GM23338 (cell line): Measurements from ENCODE around the gene AP1AR. TPM values are rescaled to one million over a fixed set of nuclear protein-coding genes. Genes with fewer than 3 reads are reported as not detected.

Experiments used
- ATAC-seq: fragments of 200-7000 bp; cut with Tn5 transposase; 3 replicates; pipeline ENCODE4 v1.9.1; 2020
- DNase-seq: peaks from one replicate; pipeline ENCODE4 v3.0.0-alpha.2; 2015; ENCODE audit warnings: low spot score
- H2AFZ ChIP-seq: fragments of 200-600 bp; sonication (generic); 2 replicates; pipeline ENCODE4 v1.8.0; 2016; ENCODE audit warnings: antibody characterized with exemption, mild to moderate bottlenecking, moderate library complexity
- H3F3A ChIP-seq: fragments of 200-600 bp; sonication (generic); replicated peaks from 2 replicates; pipeline ENCODE4 v1.8.0; 2017; ENCODE audit warnings: antibody characterized with exemption, mixed run types, low read depth
- H3K27ac ChIP-seq: fragments of 200-600 bp; sonication (generic); 2 replicates; pipeline ENCODE4 v1.6.1; 2016; ENCODE audit warnings: low read depth
- H3K27me3 ChIP-seq: fragments of 200-600 bp; sonication (generic); 2 replicates; pipeline ENCODE4 v1.8.0; 2016; ENCODE audit warnings: mild to moderate bottlenecking, mixed run types, moderate library complexity; ENCODE audit not compliant: insufficient read depth
- H3K36me3 ChIP-seq: fragments of 200-600 bp; sonication (generic); 2 replicates; pipeline ENCODE4 v1.8.0; 2016; ENCODE audit warnings: mild to moderate bottlenecking; ENCODE audit not compliant: insufficient read depth
- H3K4me1 ChIP-seq: fragments of 200-600 bp; sonication (generic); 2 replicates; pipeline ENCODE4 v1.8.0; 2016; ENCODE audit warnings: mild to moderate bottlenecking, moderate library complexity; ENCODE audit not compliant: insufficient read depth
- H3K4me2 ChIP-seq: fragments of 200-600 bp; sonication (generic); 2 replicates; pipeline ENCODE4 v1.7.1; 2017; ENCODE audit warnings: mixed run types
- H3K4me3 ChIP-seq: fragments of 200-600 bp; sonication (generic); 2 replicates; pipeline ENCODE4 v1.6.1; 2016; ENCODE audit warnings: mixed run types
- H3K79me2 ChIP-seq: fragments of 200-600 bp; sonication (generic); replicated peaks from 2 replicates; pipeline ENCODE4 v1.8.0; 2017; ENCODE audit warnings: mild to moderate bottlenecking; ENCODE audit not compliant: insufficient read depth
- H3K9me2 ChIP-seq: fragments of 200-600 bp; sonication (generic); 2 replicates; pipeline ENCODE4 v1.8.0; 2017; ENCODE audit not compliant: insufficient read depth
- H4K20me1 ChIP-seq: fragments of 200-600 bp; sonication (generic); replicated peaks from 2 replicates; pipeline ENCODE4 v1.8.0; 2017; ENCODE audit warnings: mild to moderate bottlenecking; ENCODE audit not compliant: insufficient read depth
- H3K27ac Mint-ChIP-seq: 2 replicates; pipeline ENCODE4 v1.8.0; 2020; ENCODE audit warnings: inconsistent platforms, mild to moderate bottlenecking, moderate library complexity, mixed read lengths
- H3K27me3 Mint-ChIP-seq: 3 replicates; pipeline ENCODE4 v1.8.0; 2022; ENCODE audit warnings: low read depth, mild to moderate bottlenecking, moderate library complexity, mixed read lengths, inconsistent platforms; ENCODE audit not compliant: insufficient read depth, poor library complexity
- H3K36me3 Mint-ChIP-seq: 3 replicates; pipeline ENCODE4 v1.8.0; 2021; ENCODE audit warnings: low read depth, mild to moderate bottlenecking, inconsistent platforms, moderate library complexity, mixed read lengths
- H3K4me1 Mint-ChIP-seq: 3 replicates; pipeline ENCODE4 v1.8.0; 2020; ENCODE audit warnings: mild to moderate bottlenecking, inconsistent platforms, mixed read lengths
- H3K4me3 Mint-ChIP-seq: 3 replicates; pipeline ENCODE4 v1.8.0; 2021; ENCODE audit warnings: moderate library complexity, mild to moderate bottlenecking, inconsistent platforms, mixed read lengths
- H3K9me3 Mint-ChIP-seq: 3 replicates; pipeline ENCODE4 v1.8.0; 2020; ENCODE audit warnings: moderate library complexity, mild to moderate bottlenecking, inconsistent platforms, mixed read lengths
- CREB1 ChIP-seq: fragments of 250-450 bp; sonication (Bioruptor Pico); IDR thresholded peaks from 2 replicates; pipeline ENCODE4 v1.5.0; 2020; ENCODE audit warnings: low read depth, mild to moderate bottlenecking, moderate library complexity
- EZH2 ChIP-seq: fragments of 200-600 bp; sonication (generic); IDR thresholded peaks from one replicate; pipeline ENCODE4 v1.8.0; 2017; ENCODE audit warnings: antibody characterized with exemption, mild to moderate bottlenecking, low read depth; ENCODE audit not compliant: unreplicated experiment
- EZH2phosphoT487 ChIP-seq: fragments of 200-600 bp; sonication (generic); IDR thresholded peaks from one replicate; pipeline ENCODE4 v1.8.1; 2018; ENCODE audit warnings: antibody characterized with exemption; ENCODE audit not compliant: unreplicated experiment
- JUNB ChIP-seq: IDR thresholded peaks from one replicate; pipeline ENCODE4 v1.6.1; 2016; ENCODE audit warnings: antibody characterized with exemption; ENCODE audit not compliant: unreplicated experiment
- NANOG ChIP-seq: IDR thresholded peaks from 2 replicates; pipeline ENCODE4 v1.6.1; 2016; ENCODE audit warnings: antibody characterized with exemption, borderline replicate concordance
- POLR2AphosphoS5 ChIP-seq: IDR thresholded peaks from 2 replicates; pipeline ENCODE4 v1.6.1; 2016; ENCODE audit warnings: antibody characterized with exemption, low read depth
- STAT1 ChIP-seq: IDR thresholded peaks from one replicate; pipeline ENCODE4 v1.6.1; 2016; ENCODE audit warnings: antibody characterized with exemption; ENCODE audit not compliant: unreplicated experiment
- ZNF114 ChIP-seq: fragments of 250-450 bp; sonication (Bioruptor Pico); IDR thresholded peaks from 2 replicates; pipeline ENCODE4 v1.5.0; 2020; ENCODE audit warnings: mild to moderate bottlenecking, moderate library complexity
- ZNF331 ChIP-seq: fragments of 250-450 bp; sonication (Bioruptor Pico); IDR thresholded peaks from 2 replicates; pipeline ENCODE4 v1.5.0; 2020; ENCODE audit warnings: low read depth, mild to moderate bottlenecking, moderate library complexity
- polyA plus RNA-seq: library from polyadenylated mRNA; unstranded; fragments of >200 nt; fragmentation: Nextera tagmentation; extraction: Ambion mirVana; gene quantifications from 2 replicates; pipeline ENCODE4 v1.2.1, GENCODE V29; 2016
- total RNA-seq: library from RNA; depleted of rRNA; stranded (reverse); fragments of >200 nt; shearing (Covaris generic); gene quantifications from 2 replicates; pipeline ENCODE4 v1.2.3, GENCODE V29; 2014
- TF ChIP-seq, protein P1 (sequence below): IDR thresholded peaks from 2 replicates; pipeline ENCODE4 v1.6.1; 2016; ENCODE audit warnings: antibody characterized with exemption
- TF ChIP-seq, protein P2 (sequence below), 2 experiments: fragments of 200-600 bp in 1 of 2; sonication (generic) in 1 of 2; conservative IDR thresholded peaks; 2 replicates each; pipeline versions ENCODE4 v1.5.1 to v1.6.1; 2016 to 2017; ENCODE audit warnings: antibody characterized with exemption in 2 of 2, low read depth in 2 of 2, mild to moderate bottlenecking in 2 of 2, moderate library complexity in 1 of 2
- TF ChIP-seq, protein P3 (sequence below): fragments of 250-450 bp; sonication (Bioruptor Pico); IDR thresholded peaks from 2 replicates; pipeline ENCODE4 v1.5.0; 2020; ENCODE audit warnings: mild to moderate bottlenecking, moderate library complexity

The AP1AR gene
- total and polyA plus RNA-seq, 2 experiments from 2014 or later, result 17.5 to 28.0 TPM

- no peaks in the 10 kb centered on the region for H4K20me1 ChIP-seq
- ATAC-seq (no peak), DNase-seq (no peak)
- H3K79me2 ChIP-seq, result no peaks in the 10 kb centered on the region
- H3K9me3 Mint-ChIP-seq, result peaks cover 29% of the 10 kb centered on the region
- H3K27ac Mint-ChIP-seq, result no peak overlapping the region
- no peak overlapping the region for H3K27ac ChIP-seq
- H3K36me3 ChIP-seq, result no peaks in the 10 kb centered on the region
- H3K27me3 ChIP-seq, result peaks cover 38% of the 10 kb centered on the region
- peak overlapping the region; percentile 95; the same call in 1 of the 2 replicates for H3K4me2 ChIP-seq
- no peak for TF ChIP-seq POLR2AphosphoS5
- no peak for TF ChIP-seq JUNB
- no peak for TF ChIP-seq CREB1
- no peak for TF ChIP-seq EZH2phosphoT487
- TF ChIP-seq EZH2, result no peak
- peaks cover 29% of the 10 kb centered on the region for H3K27me3 Mint-ChIP-seq
- no peak overlapping the region for H3K4me3 ChIP-seq
- peaks cover 11% of the 10 kb centered on the region; the same call in 2 of the 3 replicates for H3K36me3 Mint-ChIP-seq
- peak overlapping the region; percentile 78; the same call in 2 of the 3 replicates for H3K4me3 Mint-ChIP-seq
- H3K9me2 ChIP-seq, result peaks cover 3% of the 10 kb centered on the region; the same call in 1 of the 2 replicates
- H3K4me1 ChIP-seq, result peaks cover 5% of the 10 kb centered on the region; the same call in 1 of the 2 replicates
- no peak overlapping the region for H2AFZ ChIP-seq
- peaks cover 23% of the 10 kb centered on the region for H3K4me1 Mint-ChIP-seq
- H3F3A ChIP-seq, result no peaks in the 10 kb centered on the region
Observed at GRCh38 chr4:112284166-112284565, 52.6 kb downstream of the AP1AR start.

- DNase-seq, result no peak
- H3K9me3 Mint-ChIP-seq, result peaks cover 29% of the 10 kb centered on the region
- peak overlapping the region; percentile 78 for H3K4me3 Mint-ChIP-seq
- H3K27ac Mint-ChIP-seq, result no peak overlapping the region
- H3K4me3 ChIP-seq, result peak overlapping the region; percentile 90
- no peaks in the 10 kb centered on the region for H3F3A ChIP-seq
- peaks cover 5% of the 10 kb centered on the region; the same call in 1 of the 2 replicates for H3K4me1 ChIP-seq
- peaks cover 29% of the 10 kb centered on the region for H3K27me3 Mint-ChIP-seq
- peak; percentile 14; the same call in 1 of the 3 replicates for ATAC-seq
- H3K4me1 Mint-ChIP-seq, result peaks cover 28% of the 10 kb centered on the region
- no peaks in the 10 kb centered on the region for H4K20me1 ChIP-seq
- H3K4me2 ChIP-seq, result peak overlapping the region; percentile 95
- no peaks in the 10 kb centered on the region for H3K79me2 ChIP-seq
- no peak overlapping the region for H3K27ac ChIP-seq
- peaks cover 3% of the 10 kb centered on the region; the same call in 1 of the 2 replicates for H3K9me2 ChIP-seq
- peak overlapping the region; percentile 100 for H2AFZ ChIP-seq
- peaks cover 11% of the 10 kb centered on the region; the same call in 2 of the 3 replicates for H3K36me3 Mint-ChIP-seq
- no peaks in the 10 kb centered on the region for H3K36me3 ChIP-seq
- H3K27me3 ChIP-seq, result peaks cover 38% of the 10 kb centered on the region
- TF ChIP-seq, protein P1, sequence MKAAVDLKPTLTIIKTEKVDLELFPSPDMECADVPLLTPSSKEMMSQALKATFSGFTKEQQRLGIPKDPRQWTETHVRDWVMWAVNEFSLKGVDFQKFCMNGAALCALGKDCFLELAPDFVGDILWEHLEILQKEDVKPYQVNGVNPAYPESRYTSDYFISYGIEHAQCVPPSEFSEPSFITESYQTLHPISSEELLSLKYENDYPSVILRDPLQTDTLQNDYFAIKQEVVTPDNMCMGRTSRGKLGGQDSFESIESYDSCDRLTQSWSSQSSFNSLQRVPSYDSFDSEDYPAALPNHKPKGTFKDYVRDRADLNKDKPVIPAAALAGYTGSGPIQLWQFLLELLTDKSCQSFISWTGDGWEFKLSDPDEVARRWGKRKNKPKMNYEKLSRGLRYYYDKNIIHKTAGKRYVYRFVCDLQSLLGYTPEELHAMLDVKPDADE, result no peak
- TF ChIP-seq ZNF331 (CRISPR knock-in tag) (no peak), ZNF114 (CRISPR knock-in tag) (no peak), EZH2phosphoT487 (no peak), POLR2AphosphoS5 (no peak), STAT1 (no peak), NANOG (no peak), JUNB (no peak), CREB1 (no peak), EZH2 (no peak)
- TF ChIP-seq, protein P2, sequence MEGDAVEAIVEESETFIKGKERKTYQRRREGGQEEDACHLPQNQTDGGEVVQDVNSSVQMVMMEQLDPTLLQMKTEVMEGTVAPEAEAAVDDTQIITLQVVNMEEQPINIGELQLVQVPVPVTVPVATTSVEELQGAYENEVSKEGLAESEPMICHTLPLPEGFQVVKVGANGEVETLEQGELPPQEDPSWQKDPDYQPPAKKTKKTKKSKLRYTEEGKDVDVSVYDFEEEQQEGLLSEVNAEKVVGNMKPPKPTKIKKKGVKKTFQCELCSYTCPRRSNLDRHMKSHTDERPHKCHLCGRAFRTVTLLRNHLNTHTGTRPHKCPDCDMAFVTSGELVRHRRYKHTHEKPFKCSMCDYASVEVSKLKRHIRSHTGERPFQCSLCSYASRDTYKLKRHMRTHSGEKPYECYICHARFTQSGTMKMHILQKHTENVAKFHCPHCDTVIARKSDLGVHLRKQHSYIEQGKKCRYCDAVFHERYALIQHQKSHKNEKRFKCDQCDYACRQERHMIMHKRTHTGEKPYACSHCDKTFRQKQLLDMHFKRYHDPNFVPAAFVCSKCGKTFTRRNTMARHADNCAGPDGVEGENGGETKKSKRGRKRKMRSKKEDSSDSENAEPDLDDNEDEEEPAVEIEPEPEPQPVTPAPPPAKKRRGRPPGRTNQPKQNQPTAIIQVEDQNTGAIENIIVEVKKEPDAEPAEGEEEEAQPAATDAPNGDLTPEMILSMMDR (conservative IDR thresholded peaks at IDR 0.05; ENCODE audit: low read depth in 2 of 2), result no peak
- TF ChIP-seq, protein P3, sequence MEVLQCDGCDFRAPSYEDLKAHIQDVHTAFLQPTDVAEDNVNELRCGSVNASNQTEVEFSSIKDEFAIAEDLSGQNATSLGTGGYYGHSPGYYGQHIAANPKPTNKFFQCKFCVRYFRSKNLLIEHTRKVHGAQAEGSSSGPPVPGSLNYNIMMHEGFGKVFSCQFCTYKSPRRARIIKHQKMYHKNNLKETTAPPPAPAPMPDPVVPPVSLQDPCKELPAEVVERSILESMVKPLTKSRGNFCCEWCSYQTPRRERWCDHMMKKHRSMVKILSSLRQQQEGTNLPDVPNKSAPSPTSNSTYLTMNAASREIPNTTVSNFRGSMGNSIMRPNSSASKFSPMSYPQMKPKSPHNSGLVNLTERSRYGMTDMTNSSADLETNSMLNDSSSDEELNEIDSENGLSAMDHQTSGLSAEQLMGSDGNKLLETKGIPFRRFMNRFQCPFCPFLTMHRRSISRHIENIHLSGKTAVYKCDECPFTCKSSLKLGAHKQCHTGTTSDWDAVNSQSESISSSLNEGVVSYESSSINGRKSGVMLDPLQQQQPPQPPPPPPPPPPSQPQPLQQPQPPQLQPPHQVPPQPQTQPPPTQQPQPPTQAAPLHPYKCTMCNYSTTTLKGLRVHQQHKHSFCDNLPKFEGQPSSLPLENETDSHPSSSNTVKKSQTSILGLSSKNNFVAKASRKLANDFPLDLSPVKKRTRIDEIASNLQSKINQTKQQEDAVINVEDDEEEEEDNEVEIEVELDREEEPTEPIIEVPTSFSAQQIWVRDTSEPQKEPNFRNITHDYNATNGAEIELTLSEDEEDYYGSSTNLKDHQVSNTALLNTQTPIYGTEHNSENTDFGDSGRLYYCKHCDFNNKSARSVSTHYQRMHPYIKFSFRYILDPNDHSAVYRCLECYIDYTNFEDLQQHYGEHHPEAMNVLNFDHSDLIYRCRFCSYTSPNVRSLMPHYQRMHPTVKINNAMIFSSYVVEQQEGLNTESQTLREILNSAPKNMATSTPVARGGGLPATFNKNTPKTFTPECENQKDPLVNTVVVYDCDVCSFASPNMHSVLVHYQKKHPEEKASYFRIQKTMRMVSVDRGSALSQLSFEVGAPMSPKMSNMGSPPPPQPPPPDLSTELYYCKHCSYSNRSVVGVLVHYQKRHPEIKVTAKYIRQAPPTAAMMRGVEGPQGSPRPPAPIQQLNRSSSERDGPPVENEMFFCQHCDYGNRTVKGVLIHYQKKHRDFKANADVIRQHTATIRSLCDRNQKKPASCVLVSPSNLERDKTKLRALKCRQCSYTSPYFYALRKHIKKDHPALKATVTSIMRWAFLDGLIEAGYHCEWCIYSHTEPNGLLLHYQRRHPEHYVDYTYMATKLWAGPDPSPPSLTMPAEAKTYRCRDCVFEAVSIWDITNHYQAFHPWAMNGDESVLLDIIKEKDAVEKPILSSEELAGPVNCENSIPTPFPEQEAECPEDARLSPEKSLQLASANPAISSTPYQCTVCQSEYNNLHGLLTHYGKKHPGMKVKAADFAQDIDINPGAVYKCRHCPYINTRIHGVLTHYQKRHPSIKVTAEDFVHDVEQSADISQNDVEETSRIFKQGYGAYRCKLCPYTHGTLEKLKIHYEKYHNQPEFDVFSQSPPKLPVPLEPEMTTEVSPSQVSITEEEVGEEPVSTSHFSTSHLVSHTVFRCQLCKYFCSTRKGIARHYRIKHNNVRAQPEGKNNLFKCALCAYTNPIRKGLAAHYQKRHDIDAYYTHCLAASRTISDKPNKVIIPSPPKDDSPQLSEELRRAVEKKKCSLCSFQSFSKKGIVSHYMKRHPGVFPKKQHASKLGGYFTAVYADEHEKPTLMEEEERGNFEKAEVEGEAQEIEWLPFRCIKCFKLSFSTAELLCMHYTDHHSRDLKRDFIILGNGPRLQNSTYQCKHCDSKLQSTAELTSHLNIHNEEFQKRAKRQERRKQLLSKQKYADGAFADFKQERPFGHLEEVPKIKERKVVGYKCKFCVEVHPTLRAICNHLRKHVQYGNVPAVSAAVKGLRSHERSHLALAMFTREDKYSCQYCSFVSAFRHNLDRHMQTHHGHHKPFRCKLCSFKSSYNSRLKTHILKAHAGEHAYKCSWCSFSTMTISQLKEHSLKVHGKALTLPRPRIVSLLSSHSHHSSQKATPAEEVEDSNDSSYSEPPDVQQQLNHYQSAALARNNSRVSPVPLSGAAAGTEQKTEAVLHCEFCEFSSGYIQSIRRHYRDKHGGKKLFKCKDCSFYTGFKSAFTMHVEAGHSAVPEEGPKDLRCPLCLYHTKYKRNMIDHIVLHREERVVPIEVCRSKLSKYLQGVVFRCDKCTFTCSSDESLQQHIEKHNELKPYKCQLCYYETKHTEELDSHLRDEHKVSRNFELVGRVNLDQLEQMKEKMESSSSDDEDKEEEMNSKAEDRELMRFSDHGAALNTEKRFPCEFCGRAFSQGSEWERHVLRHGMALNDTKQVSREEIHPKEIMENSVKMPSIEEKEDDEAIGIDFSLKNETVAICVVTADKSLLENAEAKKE (CRISPR knock-in tag), result no peak
Observed at GRCh38 chr4:112284662-112285411, 53.2 kb downstream of the AP1AR start.
